ENCODE measurements around the gene MAN1C1.

DNA sequence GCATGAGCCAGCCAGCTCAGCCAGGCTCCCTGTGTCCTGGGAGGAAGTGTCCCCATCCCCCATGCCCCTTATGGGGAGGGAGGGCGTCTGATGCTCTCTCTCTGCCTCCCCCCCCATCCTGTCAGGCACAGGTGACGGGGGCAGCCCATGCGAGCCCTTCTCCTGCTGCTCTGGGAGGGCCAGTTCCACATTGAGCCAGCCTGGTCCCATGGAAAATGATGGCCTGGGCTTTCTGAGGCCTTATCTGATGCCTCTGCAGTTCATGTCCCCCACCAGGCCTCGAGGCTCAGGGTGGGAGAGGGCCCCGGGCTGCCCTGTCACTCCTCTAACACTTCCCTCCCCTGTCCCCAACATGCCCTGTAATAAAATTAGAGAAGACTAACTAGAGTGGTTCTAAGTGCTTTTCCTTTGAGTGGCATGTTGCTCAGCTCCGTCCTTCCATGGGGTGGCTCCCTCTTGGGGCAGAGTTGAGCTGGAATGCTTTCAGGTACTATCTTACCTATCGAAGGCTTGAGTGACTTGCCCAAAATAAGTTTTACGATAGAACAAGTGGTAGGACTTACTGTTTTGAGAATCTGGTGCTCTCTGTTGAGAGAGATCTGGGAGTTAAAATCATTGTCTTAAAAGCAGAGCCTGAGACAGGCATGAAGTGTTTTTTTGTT is 201.4 kb downstream of the MAN1C1 start:
- TF ChIP-seq, protein P1, sequence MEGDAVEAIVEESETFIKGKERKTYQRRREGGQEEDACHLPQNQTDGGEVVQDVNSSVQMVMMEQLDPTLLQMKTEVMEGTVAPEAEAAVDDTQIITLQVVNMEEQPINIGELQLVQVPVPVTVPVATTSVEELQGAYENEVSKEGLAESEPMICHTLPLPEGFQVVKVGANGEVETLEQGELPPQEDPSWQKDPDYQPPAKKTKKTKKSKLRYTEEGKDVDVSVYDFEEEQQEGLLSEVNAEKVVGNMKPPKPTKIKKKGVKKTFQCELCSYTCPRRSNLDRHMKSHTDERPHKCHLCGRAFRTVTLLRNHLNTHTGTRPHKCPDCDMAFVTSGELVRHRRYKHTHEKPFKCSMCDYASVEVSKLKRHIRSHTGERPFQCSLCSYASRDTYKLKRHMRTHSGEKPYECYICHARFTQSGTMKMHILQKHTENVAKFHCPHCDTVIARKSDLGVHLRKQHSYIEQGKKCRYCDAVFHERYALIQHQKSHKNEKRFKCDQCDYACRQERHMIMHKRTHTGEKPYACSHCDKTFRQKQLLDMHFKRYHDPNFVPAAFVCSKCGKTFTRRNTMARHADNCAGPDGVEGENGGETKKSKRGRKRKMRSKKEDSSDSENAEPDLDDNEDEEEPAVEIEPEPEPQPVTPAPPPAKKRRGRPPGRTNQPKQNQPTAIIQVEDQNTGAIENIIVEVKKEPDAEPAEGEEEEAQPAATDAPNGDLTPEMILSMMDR (conservative IDR thresholded peaks at IDR 0.05): peak; percentile 30
- no peak for TF ChIP-seq ZFX (IDR thresholded peaks at IDR 0.05)

All from C4-2B (cell line).